PC-3 (cell line): Measurements from ENCODE around the gene WDPCP. TPM values are rescaled to one million over a fixed set of nuclear protein-coding genes. Genes with fewer than 3 reads are reported as not detected.

Experiments
- ATAC-seq: fragments of 200-7000 bp; cut with Tn5 transposase; 2 replicates; pipeline ENCODE4 v1.9.1; 2020; ENCODE audit warnings: mild to moderate bottlenecking, moderate library complexity
- BruUV-seq: library from RNA; stranded (reverse); fragments of 400-500 nt; replicated peaks from 2 replicates; lab custom pipeline; 2021; lab: Mats Ljungman, UMichigan
- CTCF ChIA-PET: fragments of 300-600 bp; sonication (Branson Sonifier 250); formaldehyde crosslinking; loops from one replicate; lab custom pipeline; 2022; ENCODE audit warnings: antibody characterized with exemption; lab: Charles Lee
- POLR2A ChIA-PET: fragments of 300-600 bp; sonication (Branson Sonifier 250); formaldehyde crosslinking; loops from one replicate; lab custom pipeline; 2022; ENCODE audit warnings: antibody characterized with exemption; ENCODE audit not compliant: unreplicated experiment; lab: Charles Lee
- DNase-seq: peaks from one replicate; pipeline ENCODE4 v3.0.0-alpha.2; 2015
- H2AFZ ChIP-seq: fragments of 300-600 bp; sonication (generic); 2 replicates; pipeline ENCODE4 v1.6.0; 2016; ENCODE audit warnings: antibody characterized with exemption, low read length
- H3F3A ChIP-seq: fragments of 300-600 bp; sonication (generic); one replicate; pipeline ENCODE4 v1.6.0; 2017; ENCODE audit warnings: antibody characterized with exemption, low read length, control low read depth, mild to moderate bottlenecking; ENCODE audit not compliant: unreplicated experiment
- H3K27ac ChIP-seq: fragments of 300-600 bp; sonication (generic); 2 replicates; pipeline ENCODE4 v1.5.1; 2016; ENCODE audit warnings: mild to moderate bottlenecking, low read length
- H3K27me3 ChIP-seq: fragments of 300-600 bp; sonication (generic); 2 replicates; pipeline ENCODE4 v1.6.1; 2016; ENCODE audit warnings: low read length, mixed read lengths
- H3K36me3 ChIP-seq: fragments of 300-600 bp; sonication (generic); 2 replicates; pipeline ENCODE4 v1.6.1; 2016; ENCODE audit warnings: low read depth, mixed run types, low read length, mixed read lengths
- H3K4me1 ChIP-seq: fragments of 300-600 bp; sonication (generic); 2 replicates; pipeline ENCODE4 v1.5.1; 2016; ENCODE audit warnings: low read length; ENCODE audit not compliant: insufficient read depth
- H3K4me2 ChIP-seq: fragments of 300-600 bp; sonication (generic); 2 replicates; pipeline ENCODE4 v1.6.0; 2016; ENCODE audit warnings: low read length
- H3K4me3 ChIP-seq: fragments of 300-600 bp; sonication (generic); 2 replicates; pipeline ENCODE4 v1.5.1; 2016; ENCODE audit warnings: mild to moderate bottlenecking, low read length, mixed read lengths
- H3K79me2 ChIP-seq: fragments of 300-600 bp; sonication (generic); 2 replicates; pipeline ENCODE4 v1.6.1; 2017; ENCODE audit warnings: low read length, mixed read lengths
- H3K9ac ChIP-seq: fragments of 300-600 bp; sonication (generic); 2 replicates; pipeline ENCODE4 v1.6.0; 2016; ENCODE audit warnings: mild to moderate bottlenecking, low read length
- H3K9me2 ChIP-seq: fragments of 300-600 bp; sonication (generic); replicated peaks from 2 replicates; pipeline ENCODE4 v1.6.1; 2016; ENCODE audit warnings: mixed run types, low read length, mixed read lengths
- H3K9me3 ChIP-seq: fragments of 300-600 bp; sonication (generic); 2 replicates; pipeline ENCODE4 v1.6.1; 2016; ENCODE audit warnings: low read length, mixed read lengths
- H4K20me1 ChIP-seq: fragments of 300-600 bp; sonication (generic); 2 replicates; pipeline ENCODE4 v1.6.1; 2016; ENCODE audit warnings: low read length, mixed read lengths
- CTCF ChIP-seq: fragments of 300-600 bp; sonication (generic); conservative IDR thresholded peaks from 2 replicates; pipeline ENCODE4 v1.5.1; 2017; ENCODE audit warnings: antibody characterized with exemption, low read depth, mild to moderate bottlenecking, low read length
- EZH2 ChIP-seq: fragments of 300-600 bp; sonication (generic); IDR thresholded peaks from one replicate; pipeline ENCODE4 v1.6.1; 2017; ENCODE audit warnings: antibody characterized with exemption, mild to moderate bottlenecking, low read length; ENCODE audit not compliant: unreplicated experiment
- EZH2phosphoT487 ChIP-seq: fragments of 300-600 bp; sonication (generic); IDR thresholded peaks from 2 replicates; pipeline ENCODE4 v1.6.1; 2018; ENCODE audit warnings: mild to moderate bottlenecking, antibody characterized with exemption, low read length, borderline replicate concordance
- intact Hi-C: fragments of 100-400 bp; cut with micrococcal nuclease; formaldehyde crosslinking; loops from 2 replicates; pipeline ENCODE4 v1.9.0; 2023
- total RNA-seq: library from RNA; depleted of rRNA; stranded (reverse); fragments of >200 nt; gene quantifications from 2 replicates; pipeline ENCODE4 v1.2.3, GENCODE V29; 2014

WDPCP gene
- total RNA-seq, 1 experiment from 2014 or later, result 4.0 TPM

DNA sequence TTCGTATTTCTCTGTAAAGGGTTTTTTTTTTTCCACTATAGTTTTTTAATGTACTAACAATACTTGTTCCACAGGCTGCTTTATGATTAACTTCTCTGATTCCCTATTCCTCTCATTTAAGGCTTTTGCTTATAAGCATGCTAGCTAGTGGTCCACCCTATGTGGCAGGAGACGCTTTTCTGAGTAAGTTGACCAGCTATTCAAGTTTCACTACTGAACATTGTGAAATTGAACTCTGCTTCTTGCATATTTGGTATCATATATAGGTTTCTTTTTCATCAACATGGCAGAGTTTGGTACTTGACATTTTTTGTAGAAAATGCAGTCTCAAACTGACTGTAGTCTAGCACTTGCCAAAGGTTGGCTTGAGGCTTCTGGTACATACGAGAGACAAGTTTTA lies 463.4 kb downstream of the WDPCP start:
- Histone ChIP-seq H3K4me2 (no peak overlapping the region), H3K4me3 (no peak overlapping the region), H3K27me3 (no peaks in the 10 kb centered on the region), H3K4me1 (no peaks in the 10 kb centered on the region), H2AFZ (no peak overlapping the region), H3K79me2 (no peaks in the 10 kb centered on the region), H3K9me3 (no peaks in the 10 kb centered on the region), H3K9ac (no peak overlapping the region), H3K36me3 (no peaks in the 10 kb centered on the region), H3K9me2 (no peaks in the 10 kb centered on the region), H3F3A (no peaks in the 10 kb centered on the region), H4K20me1 (no peaks in the 10 kb centered on the region), H3K27ac (no peak overlapping the region)
- BruUV-seq, result no TSS peak
- intact Hi-C loops, result no loop called here
- POLR2A ChIA-PET, result no interaction called here
- no peak for TF ChIP-seq CTCF
- TF ChIP-seq EZH2phosphoT487, result no peak
- TF ChIP-seq EZH2, result no peak
- ATAC-seq (no peak), DNase-seq (no peak)
- CTCF ChIA-PET, result no interaction called here

- POLR2A ChIA-PET, result no interaction called here
- intact Hi-C loops, result no loop called here
- H3K36me3 ChIP-seq, result no peaks in the 10 kb centered on the region
- no peaks in the 10 kb centered on the region for H3K79me2 ChIP-seq
- ATAC-seq (no peak), DNase-seq (no peak)
- H3K4me2 ChIP-seq, result no peak overlapping the region
- no peak overlapping the region for H3K4me3 ChIP-seq
- H3K9ac ChIP-seq, result no peak overlapping the region
- H4K20me1 ChIP-seq, result no peaks in the 10 kb centered on the region
- CTCF ChIA-PET, result no interaction called here
- H3K27me3 ChIP-seq, result no peaks in the 10 kb centered on the region
- H3K9me2 ChIP-seq, result no peaks in the 10 kb centered on the region
- no TSS peak for BruUV-seq
- TF ChIP-seq CTCF (no peak), EZH2phosphoT487 (no peak), EZH2 (no peak)
- no peak overlapping the region for H2AFZ ChIP-seq
- no peaks in the 10 kb centered on the region for H3K9me3 ChIP-seq
- H3K27ac ChIP-seq, result no peak overlapping the region
- no peaks in the 10 kb centered on the region for H3F3A ChIP-seq
- H3K4me1 ChIP-seq, result no peaks in the 10 kb centered on the region
Measured at GRCh38 chr2:63124218-63124617, 464.1 kb downstream of the WDPCP start.

- Histone ChIP-seq H3K27ac (no peak overlapping the region), H4K20me1 (no peaks in the 10 kb centered on the region), H3K27me3 (no peaks in the 10 kb centered on the region), H3K4me2 (no peak overlapping the region), H3K79me2 (no peaks in the 10 kb centered on the region), H3K9me2 (no peaks in the 10 kb centered on the region), H3K4me1 (no peaks in the 10 kb centered on the region), H3K36me3 (no peaks in the 10 kb centered on the region), H3F3A (no peaks in the 10 kb centered on the region), H3K4me3 (no peak overlapping the region), H3K9ac (no peak overlapping the region), H3K9me3 (no peaks in the 10 kb centered on the region), H2AFZ (no peak overlapping the region)
- BruUV-seq, result no TSS peak
- DNase-seq, result no peak
- ChIA-PET CTCF (no interaction called here), POLR2A (no interaction called here)
- no peak for ATAC-seq
- intact Hi-C loops, result no loop called here
- TF ChIP-seq CTCF (no peak), EZH2 (no peak), EZH2phosphoT487 (no peak)
Measured at GRCh38 chr2:63122921-63123320, 465.4 kb downstream of the WDPCP start.
